Myocyte (in vitro differentiated cells): ENCODE results near the gene RUNX2. TPM values are rescaled to one million over a fixed set of nuclear protein-coding genes. Genes with fewer than 3 reads are reported as not detected.

Experiments used
- DNase-seq: peaks from one replicate; pipeline ENCODE4 v3.0.0-alpha.2; 2012; ENCODE audit warnings: low read depth
- total RNA-seq: library from RNA; depleted of rRNA; stranded (reverse); fragments of >200 nt; gene quantifications from 2 replicates; pipeline ENCODE4 v1.2.3, GENCODE V29; 2014

RUNX2 gene
- total RNA-seq, 1 donor from 2014 or later: 7.2 TPM

DNA sequence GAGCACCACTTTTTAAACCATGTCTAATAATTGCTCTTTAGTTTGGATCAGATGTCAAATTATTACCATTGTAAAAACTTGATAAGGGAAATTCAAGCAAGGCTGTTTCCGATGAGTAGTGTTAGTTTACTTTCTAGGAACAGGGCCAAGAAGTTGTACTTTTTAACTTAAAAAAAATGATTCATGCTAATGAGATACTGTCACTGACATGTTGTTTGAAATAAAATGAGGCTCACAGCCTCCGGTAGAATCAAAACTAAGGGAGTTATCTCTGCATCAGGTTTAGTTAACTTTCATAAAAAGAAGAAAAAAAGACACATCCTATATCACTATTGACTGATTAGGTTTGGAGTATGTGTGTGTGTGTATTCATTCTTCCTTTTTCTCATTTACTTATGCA lies 104.8 kb downstream of the RUNX2 start:
- no peak for DNase-seq

- no peak for DNase-seq
Observed at GRCh38 chr6:45433533-45434380, 105.6 kb downstream of the RUNX2 start.

DNA sequence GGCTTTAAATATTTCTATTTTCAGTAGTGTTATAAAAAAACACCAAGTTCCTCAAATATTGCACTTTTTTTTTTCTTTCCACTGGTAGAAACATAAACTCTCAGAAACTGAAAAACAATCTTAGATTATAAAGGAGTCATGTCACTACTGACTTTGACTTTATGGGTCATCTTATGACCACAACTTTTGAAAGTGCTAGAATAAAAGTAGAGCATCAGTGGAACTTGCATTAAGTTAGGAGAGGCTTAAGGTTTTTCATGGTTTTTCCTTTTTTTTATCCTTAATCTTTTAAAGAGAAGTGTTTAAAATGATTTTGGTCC lies 106.2 kb downstream of the RUNX2 start:
- no peak for DNase-seq

GRCh38 chr6:45436544-45437438 lies 108.7 kb downstream of the RUNX2 start:
- DNase-seq: no peak

- no peak for DNase-seq
Observed at GRCh38 chr6:45437439-45437815, 109.3 kb downstream of the RUNX2 start.

GRCh38 chr6:45438151-45438550 lies 110.0 kb downstream of the RUNX2 start:
- DNase-seq: no peak

- peak; percentile 71 for DNase-seq
Observed at GRCh38 chr6:45438849-45439406, 110.8 kb downstream of the RUNX2 start.

GRCh38 chr6:45439459-45439858 lies 111.3 kb downstream of the RUNX2 start:
- DNase-seq: no peak

- DNase-seq: no peak
Observed at GRCh38 chr6:45439861-45440388, 111.8 kb downstream of the RUNX2 start.

DNA sequence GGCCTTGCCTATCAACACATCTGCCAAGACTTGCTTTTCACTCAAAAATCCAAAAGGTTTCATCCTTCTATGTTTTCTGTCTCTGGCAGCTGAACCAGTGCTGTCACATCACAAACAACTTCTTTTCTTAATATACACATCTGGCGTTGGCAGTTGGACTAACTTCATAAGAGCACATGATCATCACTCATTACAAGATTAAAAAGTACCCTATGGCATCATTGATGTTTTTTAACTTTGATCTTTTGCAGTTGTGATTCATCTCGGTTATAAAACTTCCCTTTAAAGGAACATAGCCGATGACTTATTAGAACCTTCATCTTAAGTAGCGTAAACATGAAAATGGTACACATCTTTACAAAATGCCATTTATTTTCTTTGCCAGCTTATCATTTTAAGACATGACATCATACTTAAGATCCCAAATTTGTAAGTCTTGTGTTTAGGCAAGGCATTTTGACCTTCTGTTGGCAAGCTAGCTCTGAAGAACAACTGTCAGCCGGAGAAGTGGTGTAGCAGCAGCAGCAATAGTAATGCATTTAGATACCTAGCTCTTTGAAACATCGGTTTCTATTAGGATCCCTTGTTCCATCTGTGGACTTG lies 113.8 kb downstream of the RUNX2 start:
- no peak for DNase-seq

GRCh38 chr6:45442716-45443115 lies 114.6 kb downstream of the RUNX2 start:
- DNase-seq: no peak

DNA sequence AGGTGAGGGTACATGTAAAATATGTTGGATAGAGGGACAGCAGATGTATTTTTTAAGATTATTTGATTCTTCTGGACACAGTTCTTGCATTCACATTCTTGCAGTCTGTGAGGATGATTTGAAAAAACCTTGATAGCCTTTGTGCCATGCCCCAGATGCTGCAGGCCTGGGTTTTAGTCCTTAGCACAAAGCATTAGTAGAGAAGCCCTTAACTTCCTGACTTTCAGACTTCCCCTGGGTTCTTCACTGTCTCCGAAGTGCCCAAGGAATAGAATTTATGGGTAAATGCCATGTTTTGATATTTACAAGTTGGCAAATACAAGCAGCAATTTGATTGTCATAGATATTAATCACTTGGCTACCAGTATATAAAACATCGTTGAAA lies 117.2 kb downstream of the RUNX2 start:
- DNase-seq: no peak

GRCh38 chr6:45445749-45446549 lies 117.8 kb downstream of the RUNX2 start:
- peak; percentile 93 for DNase-seq

GRCh38 chr6:45447005-45447404 lies 118.9 kb downstream of the RUNX2 start:
- no peak for DNase-seq

- no peak for DNase-seq
Observed at GRCh38 chr6:45447716-45448115, 119.6 kb downstream of the RUNX2 start.

- no peak for DNase-seq
Observed at GRCh38 chr6:45448417-45449389, 120.6 kb downstream of the RUNX2 start.

DNA sequence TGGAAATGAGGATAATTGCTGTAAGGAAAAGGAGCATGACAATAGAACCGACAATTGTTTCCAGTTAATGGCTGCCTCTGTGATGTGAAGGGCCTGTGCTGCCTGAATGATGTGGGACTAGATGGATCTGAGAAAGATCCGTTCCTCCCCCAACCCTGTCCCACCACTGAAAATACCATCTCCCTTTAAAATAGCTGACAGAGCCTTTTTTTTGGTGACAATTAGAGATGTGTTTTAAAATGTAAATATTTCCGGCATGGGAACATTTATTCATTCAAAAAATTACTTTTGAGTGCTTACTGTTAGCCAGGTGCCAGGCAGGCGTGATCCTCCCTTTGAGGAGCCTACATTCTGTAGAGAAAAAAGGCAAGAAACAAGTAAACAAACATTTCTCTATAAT lies 122.0 kb downstream of the RUNX2 start:
- no peak for DNase-seq

DNA sequence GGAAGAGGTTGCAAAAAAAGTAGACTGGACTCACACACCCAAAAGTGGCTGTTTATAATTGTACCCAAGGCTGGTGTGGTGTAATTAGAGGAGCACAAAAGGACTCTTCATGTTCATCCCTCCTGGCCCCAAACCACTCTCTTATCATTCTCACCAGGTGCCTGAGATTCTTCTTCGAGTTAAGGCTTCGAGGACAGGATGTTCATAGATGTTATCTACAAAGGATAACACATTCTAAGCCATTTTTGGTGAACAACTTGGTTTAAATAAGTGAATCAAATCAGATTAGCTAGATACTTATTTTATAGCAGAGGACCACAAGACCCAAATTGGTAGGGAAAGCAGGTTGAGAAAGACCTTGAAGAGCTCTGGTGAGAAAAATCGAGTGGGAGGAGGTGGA lies 122.7 kb downstream of the RUNX2 start:
- no peak for DNase-seq
